Measurements from ENCODE around the gene NHSL2. TPM values are rescaled to one million over a fixed set of nuclear protein-coding genes. Genes with fewer than 3 reads are reported as not detected.

Gene NHSL2
- total and polyA plus RNA-seq, 8 donors = 0.59 to 3.9 (median 0.95) TPM

- FAIRE-seq (no peak), ATAC-seq (no peak), DNase-seq (no peak)
- Histone ChIP-seq H3K4me1 (no peaks in the 10 kb centered on the region), H3K4me3 (no peak overlapping the region), H3K27ac (no peak overlapping the region), H3K27me3 (peaks cover 0 to 7% (median 0%) of the 10 kb centered on the region in 4 donors), H3K9me3 (no peaks in the 10 kb centered on the region), H3K36me3 (no peaks in the 10 kb centered on the region)
- WGBS, 2 donors = 68 to 74% methylated on average over 8 of the region's 8 CpGs
- intact Hi-C loops (cut with DNase I) = no loop called here
- no peak for TF ChIP-seq CTCF (IDR thresholded peaks at IDR 0.05)
Measured at GRCh38 chrX:72048510-72049455, 138.1 kb downstream of the NHSL2 start.

- ATAC-seq = no peak
- Histone ChIP-seq H3K27me3 (peaks cover 0 to 14% (median 1%) of the 10 kb centered on the region in 4 donors), H3K4me1 (no peaks in the 10 kb centered on the region), H3K36me3 (no peaks in the 10 kb centered on the region), H3K9me3 (no peaks in the 10 kb centered on the region), H3K4me3 (no peak overlapping the region), H3K27ac (no peak overlapping the region)
- FAIRE-seq = no peak
- intact Hi-C loops (cut with DNase I) = no loop called here
- no peak for TF ChIP-seq CTCF (IDR thresholded peaks at IDR 0.05)
- no peak for DNase-seq
- 63 to 70% methylated on average over 5 of the region's 5 CpGs for WGBS, 2 donors
Measured at GRCh38 chrX:72050011-72050410, 139.4 kb downstream of the NHSL2 start.

GRCh38 chrX:72051589-72051988 lies 140.9 kb downstream of the NHSL2 start:
- Histone ChIP-seq H3K27me3 (peaks cover 0 to 26% (median 1%) of the 10 kb centered on the region in 4 donors), H3K36me3 (no peaks in the 10 kb centered on the region), H3K27ac (no peak overlapping the region), H3K4me3 (no peak overlapping the region), H3K4me1 (no peaks in the 10 kb centered on the region), H3K9me3 (no peaks in the 10 kb centered on the region)
- FAIRE-seq (no peak), DNase-seq (no peak), ATAC-seq (no peak)
- WGBS, 2 donors = 83 to 84% methylated on average over 2 of the region's 2 CpGs
- intact Hi-C loops (cut with DNase I) = no loop called here
- no peak for TF ChIP-seq CTCF (IDR thresholded peaks at IDR 0.05)

GRCh38 chrX:72052415-72053090 lies 141.9 kb downstream of the NHSL2 start:
- TF ChIP-seq CTCF (IDR thresholded peaks at IDR 0.05) = no peak
- H3K36me3 ChIP-seq = no peaks in the 10 kb centered on the region
- WGBS, 2 donors = 54 to 56% methylated on average over 5 of the region's 5 CpGs
- FAIRE-seq (no peak), ATAC-seq (no peak), DNase-seq (no peak)
- H3K9me3 ChIP-seq = no peaks in the 10 kb centered on the region
- H3K27ac ChIP-seq = no peak overlapping the region
- H3K27me3 ChIP-seq = peaks cover 0 to 30% (median 1%) of the 10 kb centered on the region in 4 donors
- H3K4me3 ChIP-seq = no peak overlapping the region
- intact Hi-C loops (cut with DNase I) = no loop called here
- H3K4me1 ChIP-seq = no peaks in the 10 kb centered on the region

Data from pancreas (tissue), 10 donors.